CD4-positive, alpha-beta T cell treated with Interleukin-4 for 1 hour (primary cell): ENCODE measurements around the gene NXF2.
A peak's percentile ranks its signal among the peaks of the same experiment; 100 is the strongest.
"Not testable (repeated sequence)": the region's sequence is repeated elsewhere in the genome, so short reads cannot be mapped to it uniquely, and the experiment has no call there.

Experiments used
- DNase-seq, 2 donors: peaks; one replicate each; pipeline ENCODE4 v3.0.0-alpha.2; 2020 to 2022

The NXF2 gene, protein sequence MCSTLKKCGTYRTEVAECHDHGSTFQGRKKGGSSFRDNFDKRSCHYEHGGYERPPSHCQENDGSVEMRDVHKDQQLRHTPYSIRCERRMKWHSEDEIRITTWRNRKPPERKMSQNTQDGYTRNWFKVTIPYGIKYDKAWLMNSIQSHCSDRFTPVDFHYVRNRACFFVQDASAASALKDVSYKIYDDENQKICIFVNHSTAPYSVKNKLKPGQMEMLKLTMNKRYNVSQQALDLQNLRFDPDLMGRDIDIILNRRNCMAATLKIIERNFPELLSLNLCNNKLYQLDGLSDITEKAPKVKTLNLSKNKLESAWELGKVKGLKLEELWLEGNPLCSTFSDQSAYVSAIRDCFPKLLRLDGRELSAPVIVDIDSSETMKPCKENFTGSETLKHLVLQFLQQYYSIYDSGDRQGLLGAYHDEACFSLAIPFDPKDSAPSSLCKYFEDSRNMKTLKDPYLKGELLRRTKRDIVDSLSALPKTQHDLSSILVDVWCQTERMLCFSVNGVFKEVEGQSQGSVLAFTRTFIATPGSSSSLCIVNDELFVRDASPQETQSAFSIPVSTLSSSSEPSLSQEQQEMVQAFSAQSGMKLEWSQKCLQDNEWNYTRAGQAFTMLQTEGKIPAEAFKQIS

DNA sequence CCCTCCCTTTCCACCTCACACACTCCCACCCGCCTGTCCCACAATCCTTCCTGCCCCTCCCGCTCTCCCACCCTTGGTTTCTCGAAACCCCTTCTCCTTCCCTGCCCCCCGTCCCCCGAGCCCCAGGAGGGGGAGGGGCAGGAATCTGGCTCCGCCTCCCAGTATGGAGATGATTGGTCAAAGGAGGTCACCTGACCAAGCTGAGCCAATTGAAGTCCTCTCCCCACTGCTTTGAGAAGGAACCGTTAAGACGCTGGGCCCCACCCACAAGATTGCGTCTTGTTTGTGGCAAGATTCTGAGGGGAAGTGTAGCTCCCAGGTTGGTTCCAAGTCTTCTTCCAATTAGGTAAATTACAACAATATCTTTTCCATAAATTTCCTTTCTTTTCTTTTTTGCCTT is at the start of gene NXF2:
Gene NXF2 (plus strand): TSS at position 275 of the 400 bp plus-strand sequence. CDS start 59,912 bp downstream, outside the sequence.
- not testable (repeated sequence) for DNase-seq

DNA sequence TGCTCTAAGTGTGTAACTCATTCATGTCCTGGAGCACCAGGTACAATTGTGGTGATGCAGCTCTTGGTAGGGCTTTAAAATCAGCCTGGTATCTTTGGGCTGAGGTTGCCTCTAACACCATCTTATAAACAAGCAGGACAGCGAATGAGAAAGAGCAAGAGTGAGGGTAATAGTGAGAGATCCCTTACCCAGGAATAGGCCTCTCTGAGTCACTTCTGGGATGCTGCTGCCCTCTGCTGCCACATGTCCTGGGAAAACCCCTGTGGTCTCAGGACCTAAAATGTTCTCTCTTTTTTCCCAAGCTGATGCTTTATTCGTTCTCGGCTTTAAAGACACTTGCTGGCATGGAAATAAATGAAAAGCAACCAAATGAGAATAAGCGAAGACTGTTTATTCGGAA is 39.0 kb upstream of the NXF2 start:
- DNase-seq: not testable (repeated sequence)

GRCh38 chrX:102214986-102215385 is 32.0 kb upstream of the NXF2 start, which contains the start of gene TCP11X1:
TSS of gene TCP11X1 (plus strand) at chrX:102215301.
- DNase-seq: not testable (repeated sequence)

DNA sequence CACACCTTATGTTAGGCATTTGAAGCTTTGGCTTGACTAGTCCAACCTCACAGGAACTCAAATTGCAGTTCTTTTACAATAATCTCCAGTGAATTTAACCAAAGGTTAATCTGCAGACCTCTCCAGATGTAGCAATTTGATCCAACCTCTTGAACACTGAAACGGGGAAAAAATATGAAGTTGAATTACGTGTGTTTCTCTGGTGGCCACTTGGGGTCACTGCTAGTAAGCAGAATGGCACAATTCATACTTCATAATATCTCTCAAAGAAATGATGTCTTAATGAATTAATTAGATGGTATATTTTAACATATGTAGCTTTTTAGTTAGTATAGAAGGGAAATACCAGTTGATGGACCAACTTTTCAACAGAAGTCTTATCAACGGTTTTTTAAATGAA is 30.5 kb upstream of the NXF2 start:
- not testable (repeated sequence) for DNase-seq

GRCh38 chrX:102235678-102236077 is 11.3 kb upstream of the NXF2 start:
- not testable (repeated sequence) for DNase-seq

- DNase-seq: not testable (repeated sequence)
Observed at GRCh38 chrX:102240265-102240664, 6.7 kb upstream of the NXF2 start.

DNA sequence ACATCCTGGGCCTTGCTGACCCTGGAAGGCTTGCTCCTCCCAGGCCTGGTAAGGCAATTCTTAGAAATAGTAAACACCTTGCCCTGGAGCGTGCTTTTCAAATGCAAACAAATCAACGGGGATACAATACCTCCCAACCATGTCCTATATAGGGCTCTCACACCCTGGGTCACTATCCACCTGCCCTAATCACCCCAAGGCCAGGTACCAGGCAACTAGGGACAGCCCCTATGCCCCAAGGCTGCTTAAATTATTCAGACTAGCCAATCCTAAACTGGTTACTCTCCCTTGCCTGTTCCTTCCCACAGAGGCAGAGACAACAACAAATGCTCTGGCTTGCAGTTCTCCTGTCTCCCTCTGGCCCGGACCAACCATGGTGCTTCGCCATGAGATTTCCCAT is 25.3 kb downstream of the NXF2 start:
- DNase-seq: not testable (repeated sequence)

DNA sequence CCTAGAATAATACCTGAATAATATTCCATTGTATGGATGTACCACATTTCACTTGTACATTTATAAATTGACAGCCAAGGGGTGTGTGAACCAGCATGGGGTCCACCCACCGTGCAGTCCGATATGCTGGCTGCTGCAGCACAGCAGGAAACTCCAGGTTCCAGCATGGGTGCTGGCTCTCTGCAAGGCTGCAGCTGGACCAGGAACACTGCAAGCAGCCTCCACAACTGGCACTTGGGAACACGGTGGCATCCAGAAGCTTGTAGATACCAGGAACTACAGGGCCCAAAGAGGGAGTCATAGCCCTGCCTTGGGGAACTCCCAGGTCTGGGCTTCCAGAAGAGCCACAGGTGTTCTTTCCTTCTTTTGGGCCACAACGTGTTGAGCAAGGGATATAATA is 91.2 kb downstream of the NXF2 start:
- no peak for DNase-seq

- DNase-seq: peak; percentile 12 to 53
Observed at GRCh38 chrX:102339312-102340298, 92.6 kb downstream of the NXF2 start.

DNA sequence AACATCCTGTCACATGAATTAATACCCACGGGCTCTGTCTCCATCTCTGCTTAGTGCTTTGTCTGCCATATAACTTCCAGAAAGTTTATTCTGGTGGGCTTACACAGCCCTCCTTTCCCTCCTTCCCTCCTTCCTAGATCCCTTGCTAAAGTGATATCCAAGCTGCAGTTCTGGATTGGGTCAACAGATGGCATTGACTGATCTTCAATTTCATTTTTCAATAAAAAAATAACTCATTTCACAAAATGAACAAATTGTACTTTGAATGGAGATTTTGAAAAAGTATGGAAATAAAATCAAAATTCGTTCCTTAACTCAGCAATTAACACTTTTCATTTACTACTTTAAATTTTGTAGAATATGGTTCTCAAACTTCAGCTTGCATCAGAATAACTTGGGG is 94.9 kb downstream of the NXF2 start:
- DNase-seq: no peak

DNA sequence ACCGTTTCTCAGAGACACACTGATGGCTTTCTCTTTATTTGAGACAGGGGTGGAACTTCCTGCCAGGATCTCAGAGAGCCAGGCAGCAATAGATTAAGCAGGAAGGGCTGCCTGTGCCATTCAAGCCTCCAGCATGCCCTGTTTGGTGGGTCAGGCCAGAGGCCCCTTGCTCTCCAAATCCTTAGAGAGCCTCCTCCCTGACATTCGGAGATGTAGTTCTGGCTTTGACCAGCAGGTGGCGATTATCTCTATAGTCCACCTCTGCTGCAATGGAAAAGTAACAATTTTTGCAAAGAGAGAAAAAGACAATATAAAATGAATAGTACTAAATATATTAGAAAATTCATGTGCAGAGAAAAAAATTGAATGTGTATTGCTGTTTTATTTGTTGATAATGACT is 98.9 kb downstream of the NXF2 start:
- DNase-seq: peak; percentile 41 to 53
